ENCODE measurements around the gene RGS4. TPM values are rescaled to one million over a fixed set of nuclear protein-coding genes. Genes with fewer than 3 reads are reported as not detected.

Gene RGS4
- 26.3 and 110 TPM in 2 replicates for total RNA-seq

DNA sequence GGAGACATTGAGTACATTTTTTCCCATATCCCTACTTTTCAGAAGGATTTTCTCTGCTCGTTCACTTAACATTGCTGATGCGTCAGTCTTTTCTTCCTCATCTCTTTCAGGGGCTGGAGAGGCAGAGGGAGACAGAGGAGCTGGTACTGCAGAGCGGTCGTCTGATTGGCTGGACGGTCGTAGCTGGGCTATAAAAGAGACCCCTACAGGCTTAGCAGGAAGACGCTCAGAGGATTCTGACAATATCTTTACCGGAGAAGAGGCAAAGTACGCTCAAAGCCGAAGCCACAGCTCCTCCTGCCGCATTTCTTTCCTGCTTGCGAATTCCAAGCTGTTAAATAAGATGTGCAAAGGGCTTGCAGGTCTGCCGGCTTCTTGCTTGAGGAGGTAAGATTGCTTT is at the start of gene RGS4:
Gene RGS4, plus strand, starts transcription at position 220 of the 400 bp plus-strand sequence. Its CDS starts 124 bp downstream, at position 344.

Other genes with a start within 250 kb of the RGS4 start
- gene CCDC190, start 208.2 kb upstream of the RGS4 start, total RNA-seq = under 0.01 TPM in 1 of 2 replicates, not detected in the other
- gene RGS5, start 133.6 kb downstream of the RGS4 start, total RNA-seq = 1.6 and 4.5 TPM in 2 replicates